PC-9 (cell line): ENCODE results near the gene PHAF1. TPM values are rescaled to one million over a fixed set of nuclear protein-coding genes. Genes with fewer than 3 reads are reported as not detected.

Experiments used
- BruUV-seq: library from RNA; stranded (reverse); fragments of 400-500 nt; replicated peaks from 2 replicates; lab custom pipeline; 2021; lab: Mats Ljungman, UMichigan
- CTCF ChIA-PET: fragments of 300-600 bp; sonication (Branson Sonifier 250); formaldehyde crosslinking; loops from one replicate; lab custom pipeline; 2022; ENCODE audit warnings: antibody characterized with exemption; lab: Charles Lee
- POLR2A ChIA-PET: fragments of 300-600 bp; sonication (Branson Sonifier 250); formaldehyde crosslinking; loops from one replicate; lab custom pipeline; 2022; ENCODE audit warnings: antibody characterized with exemption; ENCODE audit not compliant: unreplicated experiment; lab: Charles Lee
- DNase-seq, 2 experiments: peaks; one replicate each; pipeline versions ENCODE4 v3.0.0 to v3.0.0-alpha.2; 2015 to 2022; ENCODE audit warnings: mixed read lengths in 1 of 2
- H2AFZ ChIP-seq: fragments of 200-600 bp; sonication (generic); 2 replicates; pipeline ENCODE4 v1.8.1; 2017; ENCODE audit warnings: antibody characterized with exemption
- H3F3A ChIP-seq: fragments of 200-600 bp; sonication (generic); 2 replicates; pipeline ENCODE4 v1.8.1; 2017; ENCODE audit warnings: antibody characterized with exemption, mild to moderate bottlenecking, low read depth; ENCODE audit not compliant: insufficient read depth
- H3K27ac ChIP-seq: fragments of 200-600 bp; sonication (generic); 2 replicates; pipeline ENCODE4 v1.6.1; 2016; ENCODE audit warnings: mixed run types
- H3K27me3 ChIP-seq: fragments of 200-600 bp; sonication (generic); 2 replicates; pipeline ENCODE4 v1.6.1; 2016; ENCODE audit warnings: low read depth, mixed run types; ENCODE audit not compliant: insufficient read depth
- H3K36me3 ChIP-seq: fragments of 200-600 bp; sonication (generic); 2 replicates; pipeline ENCODE4 v1.6.1; 2016; ENCODE audit warnings: low read depth, mixed run types
- H3K4me1 ChIP-seq: fragments of 200-600 bp; sonication (generic); replicated peaks from 2 replicates; pipeline ENCODE4 v1.6.1; 2016; ENCODE audit warnings: mixed run types; ENCODE audit not compliant: insufficient read depth
- H3K4me2 ChIP-seq: fragments of 200-600 bp; sonication (generic); 2 replicates; pipeline ENCODE4 v1.6.1; 2017; ENCODE audit warnings: mixed run types
- H3K4me3 ChIP-seq: fragments of 200-600 bp; sonication (generic); 2 replicates; pipeline ENCODE4 v1.6.1; 2016; ENCODE audit warnings: mixed run types
- H3K79me2 ChIP-seq: fragments of 200-600 bp; sonication (generic); 2 replicates; pipeline ENCODE4 v1.6.1; 2017; ENCODE audit warnings: low read depth, mixed run types
- H3K9me2 ChIP-seq: fragments of 200-600 bp; sonication (generic); 2 replicates; pipeline ENCODE4 v1.8.1; 2017; ENCODE audit warnings: mild to moderate bottlenecking; ENCODE audit not compliant: insufficient read depth
- H3K9me3 ChIP-seq: fragments of 200-600 bp; sonication (generic); 2 replicates; pipeline ENCODE4 v1.8.1; 2016; ENCODE audit warnings: low read depth; ENCODE audit not compliant: insufficient read depth
- H4K20me1 ChIP-seq: fragments of 200-600 bp; sonication (generic); 2 replicates; pipeline ENCODE4 v1.8.1; 2017; ENCODE audit not compliant: insufficient read depth
- CTCF ChIP-seq: fragments of 200-600 bp; sonication (generic); conservative IDR thresholded peaks from 2 replicates; pipeline ENCODE4 v1.6.1; 2017; ENCODE audit warnings: mixed run types, antibody characterized with exemption, mild to moderate bottlenecking, moderate library complexity
- EZH2 ChIP-seq: fragments of 200-600 bp; sonication (generic); IDR thresholded peaks from 2 replicates; pipeline ENCODE4 v1.8.0; 2017; ENCODE audit warnings: antibody characterized with exemption, low read depth
- intact Hi-C: fragments of 100-400 bp; cut with micrococcal nuclease; formaldehyde crosslinking; loops from one replicate; pipeline ENCODE4 v1.10.0; 2022; ENCODE audit not compliant: unreplicated experiment
- total RNA-seq: library from RNA; stranded (reverse); gene quantifications from 2 replicates; pipeline ENCODE4 v1.2.3, GENCODE V29; 2021

The PHAF1 gene
- total RNA-seq, 1 experiment from 2014 or later = 19.5 TPM

GRCh38 chr16:67101311-67102082 lies 8.2 kb upstream of the PHAF1 start:
- no peak overlapping the region for H3K4me2 ChIP-seq
- no peak overlapping the region for H3K27ac ChIP-seq
- H4K20me1 ChIP-seq = no peaks in the 10 kb centered on the region
- intact Hi-C loops = loop anchor here (2.0 kb wide), 1 partner anchor 125 kb away; no protein-coding TSS in a partner anchor
- H2AFZ ChIP-seq = no peak overlapping the region
- no peaks in the 10 kb centered on the region for H3K79me2 ChIP-seq
- DNase-seq = no peak
- H3K9me3 ChIP-seq = no peaks in the 10 kb centered on the region
- no peaks in the 10 kb centered on the region for H3K9me2 ChIP-seq
- no peak overlapping the region for H3K4me3 ChIP-seq
- BruUV-seq = no TSS peak
- POLR2A ChIA-PET = no interaction called here
- TF ChIP-seq CTCF (no peak; the same call in 1 of the 2 replicates), EZH2 (no peak)
- no peaks in the 10 kb centered on the region for H3K27me3 ChIP-seq
- peaks cover 44% of the 10 kb centered on the region for H3F3A ChIP-seq
- no peaks in the 10 kb centered on the region for H3K4me1 ChIP-seq
- CTCF ChIA-PET = interaction anchor here (0.6 to 0.9 kb wide), 5 partner anchors 84 to 330 kb away, joined by 3 to 5 read pairs (median 4); no protein-coding TSS in a partner anchor
- 0 out of 2 replicates have a peak, but pooled peaks cover 13% of the 10 kb centered on the region for H3K36me3 ChIP-seq

GRCh38 chr16:67104061-67104460 lies 5.7 kb upstream of the PHAF1 start:
- CTCF ChIA-PET = interaction anchor here (0.9 kb wide), 1 partner anchor 86 kb away, joined by 3 read pairs; no protein-coding TSS in a partner anchor

More at GRCh38 chr16:67104061-67104460, 5.7 kb upstream of the PHAF1 start:
- H3K4me2 ChIP-seq = no peak overlapping the region
- peaks cover 31% of the 10 kb centered on the region for H3F3A ChIP-seq
- H3K36me3 ChIP-seq = 0 out of 2 replicates have a peak, but pooled peaks cover 9% of the 10 kb centered on the region
- no peak overlapping the region for H3K4me3 ChIP-seq
- POLR2A ChIA-PET = interaction anchor here (0.7 kb wide), 1 partner anchor 150 kb away, joined by 4 read pairs; no protein-coding TSS in a partner anchor
- intact Hi-C loops = no loop called here
- H3K79me2 ChIP-seq = no peaks in the 10 kb centered on the region
- H2AFZ ChIP-seq = no peak overlapping the region
- no peaks in the 10 kb centered on the region for H3K9me2 ChIP-seq
- no peaks in the 10 kb centered on the region for H4K20me1 ChIP-seq
- H3K27me3 ChIP-seq = no peaks in the 10 kb centered on the region
- no TSS peak for BruUV-seq
- DNase-seq = peak in 1 of 2 experiments; percentile 11
- TF ChIP-seq CTCF (peak; percentile 55), EZH2 (no peak)
- no peak overlapping the region for H3K27ac ChIP-seq
- H3K9me3 ChIP-seq = no peaks in the 10 kb centered on the region
- 0 out of 2 replicates have a peak, but pooled peaks cover under 1% of the 10 kb centered on the region for H3K4me1 ChIP-seq
